ENCODE results near the gene CLIC3.

The CLIC3 gene

DNA sequence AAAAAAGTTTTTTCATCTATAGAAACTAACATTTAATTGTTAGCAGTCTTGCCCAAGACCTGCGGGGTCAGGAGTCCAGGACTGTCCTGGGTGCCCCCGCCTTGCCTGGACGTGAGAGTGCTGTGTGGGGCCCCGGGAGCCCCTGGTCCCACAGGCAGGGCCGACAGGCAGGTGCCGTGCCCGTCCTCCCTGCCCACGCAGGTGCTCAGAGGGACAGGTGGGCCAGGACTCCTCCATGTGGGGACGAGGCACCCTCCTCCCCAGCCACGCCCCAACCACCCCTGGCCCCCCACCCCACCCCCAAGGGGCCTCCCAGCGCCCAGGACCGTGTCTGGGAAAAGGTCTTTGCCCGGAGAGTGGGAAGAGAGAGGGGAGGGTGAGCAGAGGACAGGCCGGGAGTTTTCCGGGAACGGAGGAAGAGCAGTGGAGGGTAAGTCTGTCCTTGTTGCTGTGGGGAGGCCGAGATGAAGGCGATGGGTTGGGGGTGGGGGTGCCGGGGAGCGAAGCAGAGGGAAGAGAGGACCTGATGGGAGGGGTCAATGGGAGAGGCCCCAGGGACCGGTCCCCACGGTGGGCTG is 47.0 kb downstream of the CLIC3 start:
- no peak for DNase-seq

DNA sequence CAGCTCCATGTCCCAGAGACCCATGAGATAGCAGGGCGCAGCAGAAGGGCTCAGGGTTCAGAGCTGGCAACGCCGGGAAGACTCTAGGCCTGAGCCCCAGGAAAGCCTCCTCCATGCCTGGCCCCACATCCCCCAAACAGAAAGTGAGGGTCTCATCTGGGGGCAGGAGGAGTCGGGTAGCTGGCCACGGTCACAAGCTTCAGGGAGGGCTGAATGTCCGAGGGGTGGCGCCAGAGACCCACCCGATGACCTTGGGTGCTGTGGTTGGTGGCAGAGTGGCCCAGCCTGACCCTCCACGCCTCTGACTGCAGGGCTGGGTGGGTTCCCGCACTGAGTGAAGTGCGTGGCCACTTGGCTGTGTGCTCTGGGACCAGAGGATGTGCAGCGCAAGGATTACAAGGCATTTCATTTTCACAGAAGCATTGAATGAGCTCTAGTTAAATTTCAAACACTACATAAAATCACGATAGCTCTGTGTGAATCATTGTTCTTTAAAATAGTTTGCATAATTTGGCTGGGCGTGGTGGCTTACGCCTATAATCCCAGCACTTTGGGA is 48.3 kb downstream of the CLIC3 start:
- DNase-seq = no peak

DNA sequence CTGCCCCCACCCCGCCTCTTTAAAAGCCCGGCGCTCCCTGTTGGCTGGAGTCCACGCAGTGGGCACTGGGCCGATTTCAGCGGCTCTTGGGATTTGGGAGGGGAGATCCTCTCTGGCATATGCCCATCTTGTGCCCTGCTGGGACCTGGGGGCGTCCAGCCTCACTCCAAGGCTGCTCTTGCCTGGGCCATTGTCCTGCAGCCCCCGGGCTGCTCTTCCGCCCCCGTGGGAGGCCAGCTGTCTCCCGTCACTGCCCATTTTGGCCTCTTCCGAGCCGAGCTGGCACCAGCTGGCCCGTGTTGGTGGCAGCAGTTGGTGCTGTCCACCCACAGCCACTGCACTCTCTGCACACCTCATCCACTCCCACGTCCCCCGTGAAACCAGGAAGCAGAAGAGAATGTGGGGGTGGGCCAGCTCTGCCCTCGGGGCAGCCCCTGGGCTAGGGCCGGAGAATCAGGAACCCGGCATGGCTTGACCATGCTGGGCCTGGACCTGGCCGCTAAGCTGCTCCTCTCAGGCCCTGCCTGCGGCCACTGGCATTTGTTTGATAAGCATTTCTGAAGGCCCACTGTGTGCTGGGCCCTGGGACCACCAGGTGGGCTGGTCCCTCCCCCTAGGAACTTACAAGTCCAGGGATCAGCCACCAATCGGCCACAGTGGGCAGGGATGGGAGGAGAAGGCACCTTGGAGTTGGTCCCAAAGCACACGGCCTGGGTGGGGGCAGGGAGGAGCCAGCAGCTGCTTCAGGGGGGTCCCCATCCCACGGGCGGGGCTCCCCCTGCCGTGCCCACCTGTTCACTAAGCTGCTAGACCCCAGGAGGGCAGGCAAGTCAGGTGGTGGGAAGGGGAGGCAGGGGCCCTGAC is 49.1 kb downstream of the CLIC3 start:
- no peak for DNase-seq

DNA sequence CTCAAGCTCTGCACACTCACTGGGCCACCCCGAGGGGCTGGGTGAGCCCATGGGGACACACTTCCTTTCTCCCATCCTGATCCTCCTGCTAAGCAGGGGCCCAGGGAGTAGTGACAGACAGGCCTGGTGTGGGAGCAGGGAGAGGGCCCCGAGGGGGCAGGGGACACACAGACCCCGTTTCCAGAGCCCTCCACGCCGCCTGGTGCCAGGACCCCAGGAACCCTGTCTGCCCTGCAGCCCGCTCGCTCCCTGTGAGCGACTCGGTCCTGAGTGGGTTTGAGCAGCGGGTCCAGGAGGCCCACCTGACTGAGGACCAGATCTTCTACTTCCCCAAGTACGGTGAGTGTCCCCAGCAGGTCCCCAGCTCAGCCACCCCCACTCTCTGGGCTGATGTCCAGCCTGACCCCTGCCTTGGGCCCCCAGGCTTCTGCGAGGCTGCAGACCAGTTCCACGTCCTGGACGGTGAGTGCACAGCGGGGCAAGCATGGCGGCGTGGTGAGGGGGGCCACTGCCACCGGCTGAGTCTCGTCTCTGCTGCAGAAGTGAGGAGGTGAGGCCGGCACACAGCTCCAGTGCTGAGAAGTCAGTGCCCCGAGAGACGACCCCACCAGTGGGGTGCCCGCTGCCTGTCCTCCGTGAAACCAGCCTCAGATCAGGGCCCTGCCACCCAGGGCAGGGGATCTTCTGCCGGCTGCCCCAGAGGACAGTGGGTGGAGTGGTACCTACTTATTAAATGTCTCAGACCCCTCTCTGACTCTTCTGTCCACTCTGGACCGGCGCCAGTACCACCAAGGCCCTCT is 49.9 kb downstream of the CLIC3 start:
- DNase-seq = no peak

DNA sequence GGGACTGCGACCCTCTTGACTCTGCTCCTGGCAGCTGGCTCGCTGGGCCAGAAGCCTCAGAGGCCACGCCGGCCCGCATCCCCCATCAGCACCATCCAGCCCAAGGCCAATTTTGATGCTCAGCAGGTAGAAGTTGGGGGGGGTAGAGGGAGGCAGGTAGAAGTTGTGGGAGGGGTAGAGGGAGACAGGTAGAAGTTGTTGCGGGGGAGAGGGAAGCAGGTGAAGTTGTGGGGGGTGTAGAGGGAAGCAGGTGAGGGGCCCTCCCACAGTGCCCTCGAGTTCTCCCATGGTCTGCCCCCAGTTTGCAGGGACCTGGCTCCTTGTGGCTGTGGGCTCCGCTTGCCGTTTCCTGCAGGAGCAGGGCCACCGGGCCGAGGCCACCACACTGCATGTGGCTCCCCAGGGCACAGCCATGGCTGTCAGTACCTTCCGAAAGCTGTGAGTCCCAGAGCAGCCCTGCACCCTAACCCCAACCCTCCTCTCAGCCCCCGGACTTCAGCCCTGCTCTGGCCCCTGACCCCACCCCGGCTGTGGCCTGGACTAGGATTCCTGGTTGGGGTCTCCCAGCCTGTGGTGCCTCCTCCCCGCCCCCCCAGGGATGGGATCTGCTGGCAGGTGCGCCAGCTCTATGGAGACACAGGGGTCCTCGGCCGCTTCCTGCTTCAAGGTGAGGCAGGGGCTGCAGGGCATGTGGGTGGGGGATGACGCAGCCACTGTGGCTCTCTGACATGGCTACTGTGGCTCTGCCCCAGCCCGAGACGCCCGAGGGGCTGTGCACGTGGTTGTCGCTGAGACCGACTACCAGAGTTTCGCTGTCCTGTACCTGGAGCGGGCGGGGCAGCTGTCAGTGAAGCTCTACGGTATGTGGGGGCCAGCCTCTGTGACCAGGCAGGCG is 50.8 kb downstream of the CLIC3 start:
- no peak for DNase-seq

All from NCI-H1694 (cell line).